ENCODE results near the gene KRT6B.
"Not testable (repeated sequence)": the region's sequence is repeated elsewhere in the genome, so short reads cannot be mapped to it uniquely, and the experiment has no call there.

Gene KRT6B

DNA sequence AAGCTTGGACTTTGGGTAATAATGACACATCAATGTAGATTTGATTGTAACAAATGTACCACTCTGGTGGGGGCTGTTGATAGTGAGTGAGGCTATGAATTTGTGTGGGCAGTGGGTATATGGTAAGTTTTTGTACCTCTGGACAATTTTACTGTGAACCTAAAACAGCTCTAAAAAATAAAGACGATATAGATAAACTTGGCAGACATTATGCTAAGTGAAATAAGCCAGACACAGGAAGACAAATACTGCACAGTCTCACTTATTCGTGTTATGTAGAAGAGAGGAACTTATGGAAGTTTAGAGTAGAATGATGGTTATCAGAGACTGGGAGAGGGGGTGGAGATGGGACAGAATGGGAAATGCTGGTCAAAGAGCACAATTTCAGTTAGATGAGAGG, 13.0 kb upstream of the KRT6B start:
- no peak for DNase-seq

DNA sequence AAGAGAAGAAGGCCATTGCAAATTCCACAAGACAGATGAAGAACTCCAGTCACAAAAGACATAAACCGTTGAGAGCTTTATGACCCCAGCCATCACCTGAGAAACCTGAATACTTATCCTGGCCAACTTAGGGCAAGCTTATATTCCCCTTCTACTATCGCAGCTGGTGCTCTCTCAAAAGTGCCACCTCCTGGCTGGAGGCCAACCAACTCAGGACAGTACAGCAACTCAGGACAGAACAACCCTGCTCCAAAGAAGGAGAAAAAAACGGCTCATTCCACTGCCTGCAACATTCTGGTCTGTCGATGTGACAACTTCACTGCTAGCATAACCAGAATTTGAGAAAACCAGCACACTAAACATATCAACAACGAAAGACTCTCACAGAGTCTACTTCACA, 9.7 kb upstream of the KRT6B start:
- no peak for DNase-seq

DNA sequence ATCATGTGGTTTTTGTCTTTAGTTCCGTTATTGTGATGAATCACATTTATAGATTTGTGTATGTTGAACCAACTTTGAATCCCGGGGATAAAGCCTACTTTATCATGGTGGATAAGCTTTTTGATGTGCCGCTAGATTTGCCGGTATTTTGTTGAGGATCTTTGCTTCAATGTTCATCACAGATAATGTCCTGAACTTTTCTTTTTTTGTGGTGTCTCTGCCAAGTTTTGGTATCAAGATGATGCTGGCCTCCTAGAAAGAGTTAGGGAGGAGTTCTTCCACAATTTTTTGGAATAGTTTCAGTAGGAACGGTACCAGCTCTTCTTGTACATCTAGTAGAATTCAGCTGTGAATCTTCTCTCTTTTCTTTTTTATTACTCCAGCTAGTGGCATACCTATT, 6.9 kb upstream of the KRT6B start:
- DNase-seq: no peak

DNA sequence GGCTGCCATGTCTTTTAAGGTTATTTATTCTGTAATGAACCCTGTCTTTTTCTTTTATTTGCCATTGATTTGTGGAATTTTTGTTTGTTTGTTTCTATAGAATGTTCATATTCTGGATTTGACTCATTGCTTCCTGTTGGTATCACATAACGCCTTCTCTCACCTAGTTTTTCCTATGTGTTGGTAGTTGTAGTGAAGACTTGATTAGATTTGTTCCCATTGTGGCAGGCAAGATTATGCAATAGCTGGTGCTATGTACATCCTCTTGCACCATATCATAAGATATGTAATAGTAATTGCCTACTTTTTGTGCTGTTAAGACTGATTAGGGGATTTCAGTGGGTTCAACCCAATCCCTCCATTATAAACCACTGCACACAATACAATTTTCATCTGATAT, 3.9 kb upstream of the KRT6B start:
- no peak for DNase-seq

DNA sequence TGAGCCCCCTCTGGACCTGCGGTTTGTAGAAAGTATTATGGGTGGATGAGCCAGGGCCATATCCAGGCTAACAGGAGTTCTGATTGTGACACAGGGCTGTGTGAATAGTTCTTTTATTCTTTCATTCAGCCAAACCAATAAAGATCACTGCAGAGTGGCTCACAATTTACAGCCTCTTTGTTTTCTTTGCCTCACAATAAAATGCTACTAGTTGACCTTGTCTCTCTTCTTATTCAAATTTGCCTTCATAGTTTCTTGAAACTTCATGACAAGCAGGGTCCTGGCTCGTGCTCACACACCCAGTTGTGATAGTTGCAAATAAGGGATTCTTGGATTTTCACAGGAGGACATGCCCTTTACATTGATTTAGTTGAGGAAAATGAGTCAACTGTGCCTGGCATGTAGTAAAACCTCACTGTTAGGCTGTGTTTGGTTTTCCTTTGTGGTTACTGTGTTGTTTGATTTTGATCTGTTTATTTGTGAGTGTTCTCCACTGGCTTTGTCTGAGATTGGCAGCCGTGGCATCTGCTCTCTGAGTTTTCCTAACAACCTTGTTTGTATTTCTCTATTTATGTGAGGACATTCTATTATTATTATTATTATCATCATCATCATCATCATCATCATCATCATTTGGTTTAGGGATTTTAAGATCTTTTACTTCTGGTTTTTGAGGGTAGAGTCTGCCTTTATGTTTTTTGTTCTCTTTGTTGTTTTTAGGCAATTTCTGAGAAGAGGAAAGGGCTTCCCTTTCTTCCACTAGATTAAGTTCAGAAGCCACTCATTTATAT, 2.7 kb upstream of the KRT6B start:
- no peak for DNase-seq

DNA sequence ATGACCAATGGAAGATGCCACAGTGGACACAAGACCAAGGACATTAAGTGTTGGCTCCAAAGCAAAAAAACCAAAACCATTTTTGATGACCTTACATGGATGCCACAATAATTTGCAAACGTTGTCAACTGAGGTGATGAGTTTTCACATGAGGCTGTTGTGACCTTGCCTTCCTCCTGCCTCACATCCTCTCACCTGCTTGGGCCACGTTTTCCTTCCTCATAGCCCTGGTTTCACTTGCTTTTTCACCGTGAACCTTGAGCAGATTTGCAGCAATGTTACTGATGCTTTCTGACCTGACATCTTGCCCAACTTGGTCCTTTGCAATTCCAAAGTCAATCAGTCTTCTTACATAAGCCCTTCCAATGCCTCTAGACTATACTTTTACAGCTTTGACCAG, 3.7 kb downstream of the KRT6B start:
- DNase-seq: no peak

DNA sequence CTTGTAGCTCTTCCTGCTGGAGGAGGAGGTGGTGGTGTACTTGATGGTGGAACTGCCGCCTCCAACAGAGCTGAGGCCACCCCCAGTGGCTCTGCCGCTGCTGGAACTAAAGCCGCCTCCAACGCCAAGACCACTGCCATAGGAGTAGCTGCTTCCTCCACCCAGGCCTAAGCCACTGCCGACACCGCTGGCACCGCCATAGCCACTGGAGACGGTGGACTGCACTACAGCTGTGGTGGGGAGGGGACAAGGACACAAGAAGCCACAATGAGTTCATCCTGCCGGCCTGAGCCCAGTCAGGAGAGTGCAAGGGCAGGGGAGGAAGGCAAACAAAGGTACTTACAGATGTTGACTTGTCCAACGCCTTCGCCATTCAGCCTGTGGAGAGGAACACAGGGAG, 4.8 kb downstream of the KRT6B start:
- DNase-seq: not testable (repeated sequence)

DNA sequence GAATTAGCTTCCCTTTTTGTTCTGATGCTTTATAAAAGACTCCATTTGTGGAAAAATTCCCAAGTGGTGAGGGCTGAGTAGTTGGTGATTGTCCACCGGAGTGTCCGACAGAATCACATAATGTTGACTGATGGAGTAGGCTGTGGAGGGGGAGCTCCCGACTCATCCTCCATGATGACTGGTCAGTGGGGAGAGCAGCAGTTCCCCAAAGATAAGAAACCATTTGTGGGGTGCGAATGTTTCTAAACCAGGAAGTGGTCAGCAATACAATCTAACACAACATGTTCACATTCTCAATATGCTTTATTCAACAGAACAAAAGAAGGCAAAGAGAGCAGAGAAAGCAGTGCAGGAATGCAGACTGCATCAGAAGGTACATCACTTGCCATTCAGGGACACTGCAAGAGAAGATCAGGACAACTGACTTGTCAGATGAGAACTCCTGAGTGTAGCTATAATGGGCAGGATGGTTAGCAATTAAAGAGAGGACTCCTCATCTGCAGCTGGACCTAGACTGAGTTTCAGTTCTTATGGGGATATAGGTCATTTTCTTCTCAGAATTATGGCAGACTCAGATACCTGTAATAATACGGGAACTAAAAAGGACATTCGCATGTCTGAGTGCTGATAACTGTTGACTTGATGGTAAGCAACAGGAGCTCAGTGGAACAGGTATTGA, 5.4 kb downstream of the KRT6B start:
- DNase-seq: no peak

DNA sequence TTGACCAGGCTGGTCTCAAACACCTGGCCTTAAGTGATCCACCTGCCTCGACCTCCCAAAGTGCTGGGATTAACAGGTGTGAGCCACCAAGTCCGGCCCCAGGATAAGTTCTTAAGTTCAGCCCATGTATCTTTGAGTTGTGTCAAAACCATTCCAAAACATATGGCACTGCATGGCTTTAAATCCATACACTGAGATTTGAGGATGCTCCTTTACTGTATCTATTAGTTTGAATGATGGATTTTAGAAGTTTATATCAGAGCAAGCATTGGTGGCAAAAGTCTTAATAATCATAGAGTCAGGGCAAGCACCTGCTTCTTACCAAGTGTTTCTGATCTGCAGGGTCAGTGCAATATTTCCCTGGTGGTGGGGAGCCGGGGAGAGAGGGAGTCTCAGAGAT, 6.1 kb downstream of the KRT6B start:
- DNase-seq: no peak

DNA sequence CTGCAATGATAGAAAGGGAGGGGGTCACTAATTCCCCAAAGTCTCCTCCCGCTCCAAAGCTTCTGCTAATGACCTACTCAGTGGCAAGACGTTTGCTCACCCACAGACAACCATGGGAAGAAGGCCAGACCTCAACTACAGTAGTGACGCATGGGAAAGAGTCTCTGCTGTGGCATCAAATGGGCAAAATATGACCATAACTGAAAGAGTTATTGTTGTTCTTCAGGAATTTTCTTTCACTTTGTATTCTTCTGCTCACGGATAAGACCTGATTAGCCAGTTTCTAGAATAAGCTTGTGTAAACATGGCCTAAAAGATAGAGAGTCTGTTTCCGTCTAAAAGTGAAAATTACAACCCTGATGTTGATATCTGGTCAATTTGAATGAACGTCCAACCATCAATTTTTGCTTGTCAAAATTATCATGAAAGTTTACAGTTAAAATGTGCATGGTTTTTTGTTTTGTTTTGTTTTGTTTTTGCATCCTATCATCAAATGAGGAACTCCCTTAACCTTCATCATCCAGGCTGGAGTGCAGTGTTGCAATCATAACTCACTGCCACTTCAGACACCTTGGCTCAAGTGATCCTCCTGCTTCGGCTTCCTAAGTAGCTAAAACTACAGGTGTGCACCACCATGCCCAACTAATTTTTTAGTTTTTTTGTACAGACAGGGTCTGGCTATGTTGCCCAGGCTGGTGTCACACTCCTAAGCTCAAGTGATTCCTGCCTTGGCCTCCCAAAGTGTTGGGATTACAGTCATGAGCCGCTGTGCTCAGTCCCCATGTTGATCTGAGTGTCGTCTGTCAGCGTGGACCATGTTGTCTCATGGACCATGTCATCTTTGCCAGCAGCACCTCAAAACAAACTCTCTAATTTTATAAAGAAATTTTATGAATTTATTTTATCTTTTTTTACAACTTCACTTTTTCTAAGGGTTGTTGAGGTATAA, 7.0 kb downstream of the KRT6B start:
- DNase-seq: no peak

DNA sequence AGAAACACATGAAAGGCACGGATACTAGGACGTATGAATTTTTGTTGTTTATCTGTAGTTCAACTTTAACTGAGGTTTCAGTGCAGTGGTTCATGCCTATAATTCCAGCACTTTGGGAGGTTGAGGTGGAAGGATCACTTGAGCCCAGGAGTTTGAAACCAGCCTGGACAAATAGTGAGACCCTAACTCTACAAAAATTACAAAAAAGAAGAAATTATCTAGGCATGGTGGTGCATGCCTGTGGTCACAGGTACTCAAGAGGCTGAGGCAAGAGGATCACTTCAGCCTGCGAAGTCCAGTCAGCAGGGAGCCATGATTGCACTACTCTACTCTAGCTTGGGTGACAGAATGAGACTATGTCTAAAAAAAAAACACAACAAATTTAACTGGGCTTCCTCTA, 8.0 kb downstream of the KRT6B start:
- DNase-seq: no peak

DNA sequence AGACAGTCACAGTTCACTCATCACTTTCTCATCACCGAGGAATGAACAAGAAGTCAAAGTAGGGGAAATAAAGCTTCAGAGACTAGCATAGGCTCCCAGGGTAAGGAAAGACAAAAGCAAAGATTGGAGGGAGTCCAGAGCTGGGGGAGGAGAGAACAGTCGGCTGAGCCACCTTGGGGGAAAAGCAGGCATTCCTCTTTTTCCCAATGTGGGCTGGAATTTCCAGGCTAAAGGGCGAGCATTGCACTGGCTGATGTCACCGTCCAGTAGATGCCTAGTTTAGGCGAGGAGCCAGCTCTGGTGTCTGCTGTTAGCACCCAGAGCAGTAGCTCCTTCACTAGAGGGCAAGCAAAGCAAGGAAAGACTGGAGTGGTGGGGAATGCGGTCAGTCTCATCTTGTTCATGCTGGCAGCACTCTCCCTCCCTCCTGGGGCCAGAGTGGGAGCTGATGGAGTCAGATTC, 9.3 kb downstream of the KRT6B start:
- DNase-seq: no peak

DNA sequence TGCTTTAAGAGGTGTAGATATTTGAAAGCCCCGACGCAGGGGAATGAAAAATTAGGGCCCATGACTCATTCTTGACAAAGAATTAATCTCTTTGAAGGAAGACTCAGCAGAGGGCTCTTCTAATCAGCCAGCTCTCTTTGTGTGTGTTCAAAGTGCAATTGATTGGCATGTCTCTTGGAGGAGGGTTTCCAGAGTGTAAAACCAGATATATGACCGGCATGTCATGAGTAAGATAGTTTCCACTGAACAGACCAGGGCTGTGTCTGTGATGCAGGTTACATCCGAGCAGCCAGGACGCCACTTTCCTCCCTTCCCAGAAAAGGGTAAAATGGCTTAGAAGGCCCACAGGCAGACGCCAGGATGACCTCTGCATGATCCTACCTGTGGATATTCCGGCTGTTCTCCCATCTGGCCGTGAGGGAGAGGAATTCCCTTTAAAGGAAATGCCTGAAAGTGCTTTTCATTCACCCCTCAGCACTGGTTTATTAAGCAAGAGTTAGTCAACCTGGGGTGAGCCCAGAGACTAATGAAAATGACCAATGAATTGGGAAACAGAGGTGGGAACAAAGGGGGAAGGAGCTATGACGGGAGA, 10.5 kb downstream of the KRT6B start:
- DNase-seq: no peak

DNA sequence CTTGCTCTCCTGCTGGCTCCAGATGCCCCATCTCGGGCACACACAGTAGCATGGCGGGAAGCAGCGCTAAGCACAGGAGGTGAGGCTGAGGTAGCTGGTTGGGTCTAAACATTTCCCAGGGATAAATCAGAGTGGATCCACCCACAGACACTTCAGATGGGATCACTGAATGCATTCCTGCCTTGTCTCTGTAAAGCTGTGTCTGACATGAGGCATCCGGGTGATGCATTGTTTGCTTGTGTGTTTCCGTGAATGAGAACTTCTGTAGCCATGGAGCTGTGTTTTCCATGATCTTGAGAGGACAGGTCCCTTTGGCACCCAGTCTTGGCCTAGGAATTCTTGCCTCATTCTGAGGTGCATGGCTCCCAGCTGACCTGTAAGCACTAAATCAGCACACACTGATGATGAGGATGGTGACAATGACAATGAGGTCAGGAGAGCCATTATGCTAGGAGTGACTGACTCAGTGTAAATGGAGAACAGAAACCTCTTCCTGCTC, 11.1 kb downstream of the KRT6B start:
- no peak for DNase-seq

DNA sequence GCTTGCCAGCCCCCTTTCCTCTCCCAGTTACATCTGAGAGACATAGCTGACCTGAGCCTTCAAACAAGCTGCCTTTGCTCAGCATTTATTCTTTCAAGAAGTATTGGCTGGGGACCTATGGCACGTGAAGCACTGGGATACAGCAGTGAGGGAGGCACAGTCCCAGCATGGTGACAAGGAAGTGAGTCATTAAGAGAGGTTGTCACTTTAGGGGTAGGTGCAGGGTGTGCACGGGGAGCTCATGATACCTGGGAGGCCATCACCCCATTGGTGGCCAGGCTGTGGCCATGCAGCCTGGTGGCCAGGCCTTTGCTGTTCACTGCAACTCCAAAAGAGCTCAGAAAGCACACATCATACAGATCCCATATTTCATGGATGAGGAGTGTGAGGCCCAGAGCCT, 12.1 kb downstream of the KRT6B start:
- DNase-seq: no peak

DNA sequence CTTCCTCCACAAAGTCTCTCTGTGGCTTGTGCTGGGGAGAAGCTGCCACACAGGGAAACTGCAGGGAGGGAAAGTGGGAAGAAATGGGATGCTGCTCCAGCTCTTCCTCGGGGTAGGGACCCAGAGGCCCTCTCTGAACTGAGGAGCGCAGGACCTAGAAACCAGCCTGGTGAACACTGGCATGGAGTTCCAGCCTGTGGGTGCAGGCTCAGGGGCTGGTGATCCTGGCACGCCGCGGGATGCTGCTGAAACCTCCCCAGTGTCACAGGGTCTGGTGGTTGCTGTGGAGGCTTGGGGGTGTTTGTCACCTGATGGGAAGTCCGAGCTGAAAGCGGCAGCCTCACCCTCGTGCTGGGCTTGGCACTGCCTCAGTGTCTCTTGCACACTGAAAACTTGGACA, 12.5 kb downstream of the KRT6B start:
- no peak for DNase-seq

DNA sequence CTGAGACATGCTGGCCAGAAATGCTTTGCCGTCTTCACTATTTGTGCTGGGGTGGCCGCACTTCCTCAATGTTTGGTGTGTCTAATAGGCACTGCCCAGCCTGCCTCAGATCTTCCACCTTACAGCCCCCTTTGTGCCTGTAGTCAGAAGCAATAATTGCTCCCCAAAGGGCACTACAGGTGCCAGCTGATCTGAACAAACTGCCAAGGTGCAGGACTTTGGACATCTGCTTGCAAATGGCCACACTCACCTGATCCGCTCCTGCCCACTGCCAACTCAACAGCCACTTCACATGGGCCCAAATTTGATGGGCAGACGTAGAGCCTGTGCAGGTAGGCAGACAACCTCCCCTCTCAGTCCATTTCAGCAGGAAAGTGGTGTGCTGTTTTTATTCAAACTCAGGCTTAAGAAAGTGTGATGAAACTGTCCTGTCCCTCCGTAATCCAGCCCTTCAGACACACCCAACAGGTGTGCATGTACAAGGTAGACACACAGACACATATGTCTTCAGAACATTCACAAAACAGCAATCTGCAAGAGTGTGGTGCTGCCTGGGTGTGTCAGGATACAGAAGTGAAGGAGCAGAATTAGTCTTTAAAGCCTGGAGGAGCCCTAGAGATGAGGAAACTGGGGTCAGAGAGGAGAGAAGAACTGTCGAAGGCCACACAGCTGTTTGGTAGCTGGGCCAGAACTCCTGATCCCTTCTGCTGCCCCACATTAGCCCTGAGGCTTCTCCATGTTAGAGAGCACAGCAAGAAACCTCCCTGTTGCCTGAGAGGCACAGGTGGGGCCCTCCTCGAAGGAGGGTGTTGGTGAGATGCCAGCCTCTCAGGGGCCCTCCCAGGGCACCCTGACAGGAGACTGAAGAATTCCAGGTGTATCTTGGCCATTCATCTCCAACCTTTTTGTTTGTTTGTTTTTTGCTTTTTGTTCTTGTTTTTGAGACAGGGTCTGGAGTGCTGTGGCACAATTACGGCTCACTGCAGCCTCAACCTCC, 13.3 kb downstream of the KRT6B start:
- no peak for DNase-seq

DNA sequence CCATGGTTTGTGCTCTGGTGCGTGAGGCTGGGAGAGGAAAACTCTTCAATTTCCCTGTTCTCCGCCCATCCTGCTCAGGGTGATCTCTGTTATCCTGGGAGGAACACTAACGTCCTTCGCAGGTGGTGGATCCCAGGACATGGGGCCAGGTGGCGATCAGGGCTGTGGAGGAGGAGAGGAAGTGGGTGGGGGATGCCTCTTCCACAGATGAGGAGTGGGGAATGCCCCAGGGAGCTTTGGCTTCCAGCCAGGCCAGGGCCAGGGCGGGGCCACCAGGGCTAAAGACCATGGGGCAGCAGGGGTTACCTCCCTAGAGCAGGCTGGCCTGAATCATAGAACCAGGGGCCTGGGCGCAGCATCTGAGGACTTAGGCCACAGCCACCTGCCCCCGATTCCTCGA, 14.4 kb downstream of the KRT6B start:
- no peak for DNase-seq

DNA sequence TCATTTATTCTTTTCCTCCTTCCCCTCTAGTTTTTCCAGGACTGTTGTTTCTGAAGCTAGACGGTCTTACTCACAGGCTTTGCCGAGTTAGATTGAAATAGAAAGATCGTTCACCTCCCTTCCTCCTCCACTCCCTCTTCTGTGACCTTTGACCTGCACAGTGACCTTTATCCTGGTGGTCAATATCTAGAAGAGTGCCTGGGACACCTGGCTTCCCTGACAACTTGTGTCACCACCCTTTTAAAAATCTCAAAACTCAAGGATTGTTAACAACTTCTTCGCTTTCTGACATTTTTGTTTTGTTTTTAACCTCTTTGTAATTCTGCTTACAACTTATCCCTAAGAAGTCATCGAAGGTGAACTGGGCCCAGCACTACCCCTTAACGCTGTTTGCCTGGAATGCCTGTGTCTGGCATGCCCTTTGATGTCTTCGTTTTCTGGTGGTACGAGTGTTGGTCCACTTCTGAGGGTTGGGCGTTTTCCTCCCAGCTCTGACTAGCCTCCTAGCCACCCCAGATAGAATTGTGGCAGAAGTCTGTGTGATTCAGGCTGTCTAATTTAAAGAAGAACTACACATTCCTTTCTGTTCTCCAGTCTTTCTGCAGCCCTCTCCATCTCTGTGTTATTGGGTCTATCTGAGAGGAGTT, 15.0 kb downstream of the KRT6B start:
- DNase-seq: no peak

DNA sequence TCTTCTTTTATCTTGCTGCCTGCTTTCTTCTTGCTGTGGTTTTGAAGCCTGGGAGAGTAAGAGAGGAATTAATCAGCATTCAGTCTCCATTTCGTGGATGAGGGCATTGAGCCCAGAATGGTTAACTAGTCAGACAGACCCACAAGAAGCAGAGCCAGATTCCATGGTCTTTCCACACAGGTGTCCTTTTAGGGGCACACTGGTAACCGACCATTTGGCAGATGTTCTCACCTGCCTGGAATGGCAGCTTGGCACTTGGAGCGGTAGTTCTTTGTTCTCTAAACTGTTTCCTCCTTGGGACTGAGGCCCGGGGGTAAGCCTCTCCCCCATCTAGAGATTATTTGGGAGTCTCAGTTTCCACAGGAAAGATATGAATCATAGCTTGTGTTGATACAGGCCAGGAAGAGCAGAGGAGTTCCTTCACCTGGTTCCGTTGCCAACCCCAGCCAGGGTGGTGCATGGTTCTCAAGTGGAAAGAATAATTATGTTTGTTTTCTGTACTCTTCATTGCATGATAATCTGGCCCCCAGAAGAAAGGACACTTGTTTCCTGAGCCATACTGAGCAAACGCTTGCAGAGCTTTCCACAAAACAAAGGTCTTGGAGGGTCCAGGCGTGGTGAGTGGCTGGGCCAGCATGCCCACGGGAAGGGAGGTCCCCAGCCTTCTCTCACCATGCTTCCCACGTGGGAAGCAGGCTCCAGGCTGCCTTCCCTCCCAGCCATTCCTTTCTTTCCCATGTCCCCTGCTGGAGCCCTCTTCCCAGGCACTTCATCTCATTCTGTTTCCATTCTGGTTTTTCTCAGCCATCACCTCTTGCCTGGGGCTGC, 15.7 kb downstream of the KRT6B start:
- no peak for DNase-seq
